Endothelial cell (in vitro differentiated cells): Measurements from ENCODE around the gene FAM187B. TPM values are rescaled to one million over a fixed set of nuclear protein-coding genes. Genes with fewer than 3 reads are reported as not detected.

Source experiments
- DNase-seq: peaks from one replicate; pipeline ENCODE4 v3.0.0; 2021; ENCODE audit warnings: low spot score
- H3K27ac Mint-ChIP-seq: one replicate; pipeline ENCODE4 v1.8.0; 2021; ENCODE audit warnings: mixed read lengths, inconsistent platforms; ENCODE audit not compliant: unreplicated experiment
- H3K27me3 Mint-ChIP-seq: one replicate; pipeline ENCODE4 v1.8.0; 2021; ENCODE audit warnings: mild to moderate bottlenecking, moderate library complexity, mixed read lengths, inconsistent platforms; ENCODE audit not compliant: unreplicated experiment
- H3K36me3 Mint-ChIP-seq: one replicate; pipeline ENCODE4 v1.8.0; 2021; ENCODE audit warnings: mild to moderate bottlenecking, low read depth, mixed read lengths, inconsistent platforms; ENCODE audit not compliant: unreplicated experiment
- H3K4me1 Mint-ChIP-seq: one replicate; pipeline ENCODE4 v1.8.0; 2021; ENCODE audit warnings: mild to moderate bottlenecking, mixed read lengths, inconsistent platforms; ENCODE audit not compliant: unreplicated experiment
- H3K4me3 Mint-ChIP-seq: one replicate; pipeline ENCODE4 v1.8.0; 2021; ENCODE audit warnings: mild to moderate bottlenecking, mixed read lengths, inconsistent platforms; ENCODE audit not compliant: unreplicated experiment
- H3K9me3 Mint-ChIP-seq: one replicate; pipeline ENCODE4 v1.8.0; 2021; ENCODE audit warnings: mixed read lengths, inconsistent platforms; ENCODE audit not compliant: unreplicated experiment
- total RNA-seq: library from RNA; stranded (reverse); fragmentation: NEBNext Ultra II Directional; extraction: Animal tissue kit (Norgen Biotek cat#: 25700); gene quantifications from one replicate; pipeline ENCODE4 v1.2.1, GENCODE V29; 2021; ENCODE audit not compliant: unreplicated experiment
- TF ChIP-seq, protein P1 (sequence below): fragments of 200-600 bp; sonication (generic); IDR thresholded peaks from one replicate; pipeline ENCODE4 v1.5.0; 2021; ENCODE audit warnings: antibody characterized with exemption; ENCODE audit not compliant: unreplicated experiment

FAM187B gene
- total RNA-seq, 1 donor from 2014 or later: not detected

GRCh38 chr19:35211545-35212230, 16.9 kb downstream of the FAM187B start:
- DNase-seq: no peak
- peaks cover 3% of the 10 kb centered on the region for H3K36me3 Mint-ChIP-seq
- TF ChIP-seq, protein P1, sequence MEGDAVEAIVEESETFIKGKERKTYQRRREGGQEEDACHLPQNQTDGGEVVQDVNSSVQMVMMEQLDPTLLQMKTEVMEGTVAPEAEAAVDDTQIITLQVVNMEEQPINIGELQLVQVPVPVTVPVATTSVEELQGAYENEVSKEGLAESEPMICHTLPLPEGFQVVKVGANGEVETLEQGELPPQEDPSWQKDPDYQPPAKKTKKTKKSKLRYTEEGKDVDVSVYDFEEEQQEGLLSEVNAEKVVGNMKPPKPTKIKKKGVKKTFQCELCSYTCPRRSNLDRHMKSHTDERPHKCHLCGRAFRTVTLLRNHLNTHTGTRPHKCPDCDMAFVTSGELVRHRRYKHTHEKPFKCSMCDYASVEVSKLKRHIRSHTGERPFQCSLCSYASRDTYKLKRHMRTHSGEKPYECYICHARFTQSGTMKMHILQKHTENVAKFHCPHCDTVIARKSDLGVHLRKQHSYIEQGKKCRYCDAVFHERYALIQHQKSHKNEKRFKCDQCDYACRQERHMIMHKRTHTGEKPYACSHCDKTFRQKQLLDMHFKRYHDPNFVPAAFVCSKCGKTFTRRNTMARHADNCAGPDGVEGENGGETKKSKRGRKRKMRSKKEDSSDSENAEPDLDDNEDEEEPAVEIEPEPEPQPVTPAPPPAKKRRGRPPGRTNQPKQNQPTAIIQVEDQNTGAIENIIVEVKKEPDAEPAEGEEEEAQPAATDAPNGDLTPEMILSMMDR: no peak

DNA sequence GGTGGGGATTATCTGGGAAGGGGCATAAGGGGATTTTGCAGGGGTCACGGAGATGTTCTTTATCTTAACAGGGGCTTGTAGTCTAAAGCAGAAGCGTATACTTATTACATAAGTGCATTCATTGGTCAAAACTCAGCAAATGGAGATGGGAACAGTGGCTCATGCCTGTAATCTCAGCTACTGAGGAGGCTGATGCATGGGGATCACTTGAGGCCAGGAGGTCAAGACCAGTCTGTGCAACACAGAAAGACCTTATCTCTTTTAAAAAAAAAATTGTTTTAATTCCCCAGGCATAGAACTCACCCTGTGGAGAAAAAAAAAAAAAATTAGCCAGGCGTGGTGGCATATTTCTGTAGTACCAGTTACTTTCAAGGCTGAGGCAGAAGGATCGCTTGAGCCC, 18.9 kb downstream of the FAM187B start:
- TF ChIP-seq, protein P1: no peak
- peaks cover 9% of the 10 kb centered on the region for H3K4me1 Mint-ChIP-seq
- peaks cover 6% of the 10 kb centered on the region for H3K27me3 Mint-ChIP-seq
- peaks cover 3% of the 10 kb centered on the region for H3K36me3 Mint-ChIP-seq
- H3K9me3 Mint-ChIP-seq: no peaks in the 10 kb centered on the region
- no peak for DNase-seq
- no peak overlapping the region for H3K4me3 Mint-ChIP-seq
- H3K27ac Mint-ChIP-seq: no peak overlapping the region

More at GRCh38 chr19:35211545-35212230, 16.9 kb downstream of the FAM187B start:
- Mint-ChIP-seq H3K27ac (no peak overlapping the region), H3K4me3 (no peak overlapping the region), H3K9me3 (no peaks in the 10 kb centered on the region), H3K4me1 (no peaks in the 10 kb centered on the region), H3K27me3 (peaks cover 1% of the 10 kb centered on the region)

- Mint-ChIP-seq H3K27me3 (peaks cover 6% of the 10 kb centered on the region), H3K4me3 (no peak overlapping the region), H3K27ac (no peak overlapping the region), H3K9me3 (no peaks in the 10 kb centered on the region), H3K4me1 (peaks cover 9% of the 10 kb centered on the region), H3K36me3 (peaks cover 3% of the 10 kb centered on the region)
- TF ChIP-seq, protein P1: no peak
- DNase-seq: no peak
Observed at GRCh38 chr19:35208121-35208520, 20.4 kb downstream of the FAM187B start.

DNA sequence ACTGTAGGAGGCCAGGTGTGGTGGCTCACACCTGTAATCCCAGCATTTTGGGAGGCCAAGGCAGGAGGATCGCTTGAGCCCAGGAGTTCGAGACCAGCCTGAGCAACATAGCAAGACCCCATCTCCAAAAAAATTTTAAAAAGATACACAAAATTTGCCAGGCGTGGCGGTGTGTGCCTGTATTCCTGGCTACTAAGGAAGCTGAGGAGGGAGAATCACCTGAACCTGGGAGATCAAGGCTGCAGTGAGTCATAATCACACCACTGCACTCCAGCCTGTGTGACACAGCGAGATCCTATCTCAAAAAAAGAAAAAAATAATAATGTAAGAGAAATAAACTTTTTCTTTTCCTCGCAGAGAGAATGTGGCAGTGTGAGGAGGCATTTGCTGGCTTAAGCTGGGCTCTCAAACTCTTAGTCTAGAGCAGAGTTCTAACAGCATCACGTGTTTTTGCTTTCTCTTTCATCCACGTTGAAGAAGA, 21.1 kb downstream of the FAM187B start:
- no peaks in the 10 kb centered on the region for H3K9me3 Mint-ChIP-seq
- DNase-seq: no peak
- no peak overlapping the region for H3K4me3 Mint-ChIP-seq
- TF ChIP-seq, protein P1: no peak
- H3K27me3 Mint-ChIP-seq: peaks cover 6% of the 10 kb centered on the region
- H3K4me1 Mint-ChIP-seq: peaks cover 9% of the 10 kb centered on the region
- peaks cover 3% of the 10 kb centered on the region for H3K36me3 Mint-ChIP-seq
- H3K27ac Mint-ChIP-seq: no peak overlapping the region

- TF ChIP-seq, protein P1: no peak
- Mint-ChIP-seq H3K4me3 (no peak overlapping the region), H3K27ac (no peak overlapping the region), H3K27me3 (peaks cover 6% of the 10 kb centered on the region), H3K36me3 (peaks cover 3% of the 10 kb centered on the region), H3K9me3 (no peaks in the 10 kb centered on the region), H3K4me1 (peaks cover 9% of the 10 kb centered on the region)
- DNase-seq: no peak
Observed at GRCh38 chr19:35206855-35207254, 21.7 kb downstream of the FAM187B start.
